GM12878 (cell line): Measurements from ENCODE around the gene HM13. TPM values are rescaled to one million over a fixed set of nuclear protein-coding genes. Genes with fewer than 3 reads are reported as not detected.

Source experiments
- ATAC-seq: fragments of 200-7000 bp; cut with Tn5 transposase; 3 replicates; pipeline ENCODE4 v1.9.1; 2020; ENCODE audit warnings: mild to moderate bottlenecking, moderate library complexity
- BruUV-seq: library from RNA; stranded (reverse); fragments of 400-500 nt; replicated peaks from 2 replicates; lab custom pipeline; 2021; lab: Mats Ljungman, UMichigan
- CTCF ChIA-PET: fragments of 300-600 bp; sonication (Branson Sonifier 250); formaldehyde crosslinking; extraction: SDS; loops from one replicate; lab custom pipeline; 2021; ENCODE audit warnings: inconsistent platforms; lab: Yijun Ruan, JAX
- POLR2A ChIA-PET: fragments of 350-600 bp; formaldehyde crosslinking; extraction: SDS; loops from one replicate; lab custom pipeline; 2021; ENCODE audit warnings: inconsistent platforms; lab: Charles Lee
- RAD21 ChIA-PET: fragments of 300-600 bp; sonication (Branson Sonifier 250); formaldehyde crosslinking; loops from one replicate; lab custom pipeline; 2023; ENCODE audit warnings: antibody characterized with exemption; ENCODE audit not compliant: unreplicated experiment; lab: Charles Lee
- SMC1A ChIA-PET: fragments of 300-600 bp; sonication (Branson Sonifier 250); formaldehyde crosslinking; loops from one replicate; lab custom pipeline; 2023; ENCODE audit not compliant: unreplicated experiment, uncharacterized antibody; lab: Charles Lee
- DNase-seq: peaks from one replicate; pipeline ENCODE4 v3.0.0-alpha.2; 2011; ENCODE audit warnings: low read depth, low spot score
- FAIRE-seq: peaks from 3 replicates; lab custom pipeline; 2011; peaks lifted over from hg19 to GRCh38; lab: Jason Lieb, UNC
- H2AFZ ChIP-seq: 2 replicates; pipeline ENCODE4 v1.6.0; 2011; ENCODE audit warnings: low read depth, low read length, control low read depth; ENCODE audit not compliant: control insufficient read depth
- H3K27ac ChIP-seq: 2 replicates; pipeline ENCODE4 v1.5.1; 2011; ENCODE audit warnings: control low read depth; ENCODE audit not compliant: control insufficient read depth, insufficient read depth
- H3K27me3 ChIP-seq, 2 experiments: replicated peaks in 1 of 2; 2 replicates each; pipeline versions ENCODE4 v1.6.0 to v1.6.1; 2011; ENCODE audit warnings: low read length in 1 of 2; ENCODE audit not compliant: control insufficient read depth in 2 of 2, insufficient read depth in 2 of 2
- H3K36me3 ChIP-seq, 2 experiments: 2 replicates each; pipeline ENCODE4 v1.5.1; 2011; ENCODE audit warnings: low read length in 1 of 2; ENCODE audit not compliant: control insufficient read depth in 2 of 2, insufficient read depth in 2 of 2
- H3K4me1 ChIP-seq: 2 replicates; pipeline ENCODE4 v1.6.1; 2011; ENCODE audit warnings: mild to moderate bottlenecking, low read length, moderate library complexity, mixed read lengths; ENCODE audit not compliant: control insufficient read depth, insufficient read depth
- H3K4me2 ChIP-seq: 2 replicates; pipeline ENCODE4 v1.6.0; 2011; ENCODE audit warnings: control low read depth; ENCODE audit not compliant: control insufficient read depth, insufficient read depth
- H3K4me3 ChIP-seq: fragments of 200-600 bp; sonication (generic); 2 replicates; pipeline ENCODE4 v1.5.1; 2016
- H3K79me2 ChIP-seq: 2 replicates; pipeline ENCODE4 v1.6.0; 2011; ENCODE audit warnings: low read length; ENCODE audit not compliant: control insufficient read depth, insufficient read depth
- H3K9ac ChIP-seq: 2 replicates; pipeline ENCODE4 v1.8.0; 2011; ENCODE audit warnings: low read length, control low read depth, mixed read lengths; ENCODE audit not compliant: control insufficient read depth, insufficient read depth
- H3K9me3 ChIP-seq: replicated peaks from 3 replicates; pipeline ENCODE4 v1.5.1; 2011; ENCODE audit warnings: mild to moderate bottlenecking, low read length; ENCODE audit not compliant: control insufficient read depth, insufficient read depth
- H4K20me1 ChIP-seq: 2 replicates; pipeline ENCODE4 v1.6.0; 2011; ENCODE audit not compliant: control insufficient read depth, insufficient read depth
- BACH1 ChIP-seq: fragments of 450-650 bp; IDR thresholded peaks from 2 replicates; pipeline ENCODE4 v1.6.1; 2017; ENCODE audit warnings: mild to moderate bottlenecking, borderline replicate concordance
- BMI1 ChIP-seq: fragments of 450-650 bp; IDR thresholded peaks from 2 replicates; pipeline ENCODE4 v1.6.1; 2016; ENCODE audit warnings: mild to moderate bottlenecking, moderate library complexity, borderline replicate concordance
- CBFB ChIP-seq: IDR thresholded peaks from 2 replicates; pipeline ENCODE4 v1.6.1; 2016; ENCODE audit warnings: antibody characterized with exemption, low read depth
- EZH2 ChIP-seq: IDR thresholded peaks from 2 replicates; pipeline ENCODE4 v1.6.1; 2012; ENCODE audit warnings: low read depth, mild to moderate bottlenecking, control low read depth, inconsistent platforms, low read length, borderline replicate concordance; ENCODE audit not compliant: control insufficient read depth
- FOXM1 ChIP-seq: IDR thresholded peaks from 2 replicates; pipeline ENCODE4 v1.6.1; 2012; ENCODE audit warnings: low read depth, mild to moderate bottlenecking, inconsistent platforms, low read length, moderate library complexity
- HDAC6 ChIP-seq: fragments of 200-600 bp; sonication (generic); IDR thresholded peaks from one replicate; pipeline ENCODE4 v1.8.0; 2017; ENCODE audit warnings: antibody characterized with exemption; ENCODE audit not compliant: unreplicated experiment
- IKZF2 ChIP-seq, 2 experiments: fragments of 450-650 bp; IDR thresholded peaks; 2 replicates each; pipeline ENCODE4 v1.6.1; 2017; ENCODE audit warnings: mild to moderate bottlenecking in 2 of 2, moderate library complexity in 2 of 2
- IRF3 ChIP-seq: fragments of 450-650 bp; IDR thresholded peaks from 2 replicates; pipeline ENCODE4 v1.6.1; 2014; ENCODE audit warnings: mild to moderate bottlenecking
- MXI1 ChIP-seq: fragments of 150-350 bp; IDR thresholded peaks from 2 replicates; pipeline ENCODE4 v1.6.1; 2011; ENCODE audit warnings: low read depth, mild to moderate bottlenecking, inconsistent platforms, low read length, improper control_type of control experiment
- NBN ChIP-seq: fragments of 450-650 bp; IDR thresholded peaks from 2 replicates; pipeline ENCODE4 v1.6.1; 2016
- PAX5 ChIP-seq: IDR thresholded peaks from 2 replicates; pipeline ENCODE4 v1.6.1; 2011; ENCODE audit warnings: low read depth, low read length, borderline replicate concordance
- RAD51 ChIP-seq: fragments of 450-650 bp; IDR thresholded peaks from 2 replicates; pipeline ENCODE4 v1.6.1; 2016; ENCODE audit warnings: moderate library complexity, mild to moderate bottlenecking, inconsistent platforms
- RUNX3 ChIP-seq: IDR thresholded peaks from 2 replicates; pipeline ENCODE4 v1.6.1; 2012; ENCODE audit warnings: low read length, inconsistent platforms
- SMAD1 ChIP-seq: fragments of 450-650 bp; IDR thresholded peaks from 2 replicates; pipeline ENCODE4 v1.6.1; 2018; ENCODE audit warnings: mild to moderate bottlenecking, low read depth; ENCODE audit not compliant: partially characterized antibody
- STAT1 ChIP-seq: fragments of 450-650 bp; conservative IDR thresholded peaks from 2 replicates; pipeline ENCODE4 v1.6.1; 2014; ENCODE audit warnings: antibody characterized with exemption, mild to moderate bottlenecking
- STAT3 ChIP-seq: IDR thresholded peaks from 2 replicates; pipeline ENCODE4 v1.6.1; 2011; ENCODE audit warnings: low read depth, low read length, improper control_type of control experiment
- SUPT20H ChIP-seq: IDR thresholded peaks from 2 replicates; pipeline ENCODE4 v1.6.1; 2011; ENCODE audit warnings: low read depth, mild to moderate bottlenecking, low read length, moderate library complexity, borderline replicate concordance; ENCODE audit not compliant: control insufficient read depth
- WGBS: methylation state at CpG from one replicate; pipeline ENCODE4 v1.1.6; 2016; ENCODE audit warnings: low lambda C conversion rate; ENCODE audit not compliant: insufficient replicate concordance, insufficient coverage; ENCODE audit errors: missing lambda C conversion rate; 5-methylcytosine and 5-hydroxymethylcytosine counted together
- in situ Hi-C: fragments of 300-500 bp; cut with MboI; formaldehyde crosslinking; loops from 9 replicates; pipeline ENCODE4 v1.14.3; 2018; ENCODE audit warnings: mixed read lengths
- intact Hi-C: fragments of 100-400 bp; cut with micrococcal nuclease; formaldehyde crosslinking; loops from one replicate; pipeline ENCODE4 v1.14.2; 2022; ENCODE audit not compliant: unreplicated experiment
- polyA plus RNA-seq, 11 experiments: library from polyadenylated mRNA; depleted of rRNA in 4 of 11; unstranded in 6 of 11; stranded (reverse) in 5 of 11; fragments of >200 nt; fragmentation: Nextera tagmentation in 4 of 11; fragmentation: Illumina TruSeq in 1 of 11; extraction: Ambion mirVana in 4 of 11; extraction: Trizol in 1 of 11; gene quantifications; 1 replicate in 1 of 11; 2 replicates in 10 of 11; pipeline versions ENCODE4 v1.2.1 to v1.2.3, GENCODE V29; 2011 to 2016; ENCODE audit warnings: inconsistent platforms in 2 of 11, missing spikeins in 2 of 11, low read depth in 1 of 11
- total RNA-seq, 4 experiments: library from RNA; depleted of rRNA in 3 of 4; stranded (reverse); fragments of >200 nt in 3 of 4; fragmentation: Illumina TruSeq in 1 of 4; extraction: Trizol in 1 of 4; gene quantifications; 2 replicates each; pipeline versions ENCODE4 v1.2.1 to v1.2.3, GENCODE V29; 2013 to 2021
- TF ChIP-seq, protein P1 (sequence below): fragments of 450-650 bp; IDR thresholded peaks from 2 replicates; pipeline ENCODE4 v1.6.1; 2016; ENCODE audit warnings: mild to moderate bottlenecking, moderate library complexity, borderline replicate concordance
- TF ChIP-seq, protein P2 (sequence below): fragments of 450-650 bp; IDR thresholded peaks from 2 replicates; pipeline ENCODE4 v1.6.1; 2017; ENCODE audit warnings: low read depth, mild to moderate bottlenecking, moderate library complexity

The HM13 gene
- total and polyA plus RNA-seq, 10 of the 15 experiments (the other 5 are each of a cell fraction or from before 2014, with no cell fraction given), result 4.8 to 185 (median 81.7) TPM

- ChIA-PET POLR2A (no interaction called here), CTCF (interaction anchor here (0.9 to 29.1 kb wide), 12 partner anchors 8 to 168 kb away, joined by 3 to 958 read pairs (median 12); partner anchors contain the start of gene ID1), SMC1A (interaction anchor here (1.0 to 4.7 kb wide), 3 partner anchors 32 to 53 kb away, joined by 3 to 83 read pairs (median 5); partner anchors contain the start of gene ID1), RAD21 (interaction anchor here (0.7 to 6.3 kb wide), 5 partner anchors 10 to 52 kb away, joined by 3 to 126 read pairs (median 3); partner anchors contain the start of gene ID1)
- Histone ChIP-seq H3K79me2 (no peaks in the 10 kb centered on the region), H3K27me3 (no peaks in the 10 kb centered on the region), H3K36me3 (peaks cover 16 to 17% of the 10 kb centered on the region in 2 experiments), H4K20me1 (no peaks in the 10 kb centered on the region), H3K9me3 (no peaks in the 10 kb centered on the region), H3K27ac (no peak overlapping the region), H2AFZ (no peak overlapping the region), H3K9ac (no peak overlapping the region), H3K4me2 (no peak overlapping the region), H3K4me1 (no peaks in the 10 kb centered on the region), H3K4me3 (no peak overlapping the region)
- no peak for TF ChIP-seq IRF3
- TF ChIP-seq, protein P1, sequence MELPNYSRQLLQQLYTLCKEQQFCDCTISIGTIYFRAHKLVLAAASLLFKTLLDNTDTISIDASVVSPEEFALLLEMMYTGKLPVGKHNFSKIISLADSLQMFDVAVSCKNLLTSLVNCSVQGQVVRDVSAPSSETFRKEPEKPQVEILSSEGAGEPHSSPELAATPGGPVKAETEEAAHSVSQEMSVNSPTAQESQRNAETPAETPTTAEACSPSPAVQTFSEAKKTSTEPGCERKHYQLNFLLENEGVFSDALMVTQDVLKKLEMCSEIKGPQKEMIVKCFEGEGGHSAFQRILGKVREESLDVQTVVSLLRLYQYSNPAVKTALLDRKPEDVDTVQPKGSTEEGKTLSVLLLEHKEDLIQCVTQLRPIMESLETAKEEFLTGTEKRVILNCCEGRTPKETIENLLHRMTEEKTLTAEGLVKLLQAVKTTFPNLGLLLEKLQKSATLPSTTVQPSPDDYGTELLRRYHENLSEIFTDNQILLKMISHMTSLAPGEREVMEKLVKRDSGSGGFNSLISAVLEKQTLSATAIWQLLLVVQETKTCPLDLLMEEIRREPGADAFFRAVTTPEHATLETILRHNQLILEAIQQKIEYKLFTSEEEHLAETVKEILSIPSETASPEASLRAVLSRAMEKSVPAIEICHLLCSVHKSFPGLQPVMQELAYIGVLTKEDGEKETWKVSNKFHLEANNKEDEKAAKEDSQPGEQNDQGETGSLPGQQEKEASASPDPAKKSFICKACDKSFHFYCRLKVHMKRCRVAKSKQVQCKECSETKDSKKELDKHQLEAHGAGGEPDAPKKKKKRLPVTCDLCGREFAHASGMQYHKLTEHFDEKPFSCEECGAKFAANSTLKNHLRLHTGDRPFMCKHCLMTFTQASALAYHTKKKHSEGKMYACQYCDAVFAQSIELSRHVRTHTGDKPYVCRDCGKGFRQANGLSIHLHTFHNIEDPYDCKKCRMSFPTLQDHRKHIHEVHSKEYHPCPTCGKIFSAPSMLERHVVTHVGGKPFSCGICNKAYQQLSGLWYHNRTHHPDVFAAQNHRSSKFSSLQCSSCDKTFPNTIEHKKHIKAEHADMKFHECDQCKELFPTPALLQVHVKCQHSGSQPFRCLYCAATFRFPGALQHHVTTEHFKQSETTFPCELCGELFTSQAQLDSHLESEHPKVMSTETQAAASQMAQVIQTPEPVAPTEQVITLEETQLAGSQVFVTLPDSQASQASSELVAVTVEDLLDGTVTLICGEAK, result no peak
- TF ChIP-seq BMI1, result no peak
- TF ChIP-seq BACH1, result no peak
- no peak for TF ChIP-seq RAD51
- TF ChIP-seq IKZF2 (IDR thresholded peaks at IDR 0.05), result no peak
- no peak for TF ChIP-seq RUNX3
- TF ChIP-seq HDAC6, result no peak
- TF ChIP-seq, protein P2, sequence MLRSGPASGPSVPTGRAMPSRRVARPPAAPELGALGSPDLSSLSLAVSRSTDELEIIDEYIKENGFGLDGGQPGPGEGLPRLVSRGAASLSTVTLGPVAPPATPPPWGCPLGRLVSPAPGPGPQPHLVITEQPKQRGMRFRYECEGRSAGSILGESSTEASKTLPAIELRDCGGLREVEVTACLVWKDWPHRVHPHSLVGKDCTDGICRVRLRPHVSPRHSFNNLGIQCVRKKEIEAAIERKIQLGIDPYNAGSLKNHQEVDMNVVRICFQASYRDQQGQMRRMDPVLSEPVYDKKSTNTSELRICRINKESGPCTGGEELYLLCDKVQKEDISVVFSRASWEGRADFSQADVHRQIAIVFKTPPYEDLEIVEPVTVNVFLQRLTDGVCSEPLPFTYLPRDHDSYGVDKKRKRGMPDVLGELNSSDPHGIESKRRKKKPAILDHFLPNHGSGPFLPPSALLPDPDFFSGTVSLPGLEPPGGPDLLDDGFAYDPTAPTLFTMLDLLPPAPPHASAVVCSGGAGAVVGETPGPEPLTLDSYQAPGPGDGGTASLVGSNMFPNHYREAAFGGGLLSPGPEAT, result no peak
- TF ChIP-seq FOXM1, result no peak
- TF ChIP-seq EZH2, result no peak
- TF ChIP-seq STAT1, result no peak
- TF ChIP-seq PAX5, result no peak
- TF ChIP-seq MXI1, result no peak
- TF ChIP-seq SMAD1, result no peak
- TF ChIP-seq CBFB, result no peak
- TF ChIP-seq NBN, result no peak
- TF ChIP-seq STAT3, result no peak
- no peak for TF ChIP-seq SUPT20H
- 16% methylated on average over 2 of the region's 2 CpGs for WGBS
- in situ Hi-C loops (no loop called here), intact Hi-C loops (loop anchor here (1.0 to 5.0 kb wide), 2 partner anchors 54 to 163 kb away; partner anchors contain the start of gene BCL2L1)
- no TSS peak for BruUV-seq
- FAIRE-seq (no peak), ATAC-seq (no peak; the same call in 2 of the 3 replicates), DNase-seq (no peak)
Observed at GRCh38 chr20:31559704-31560093, 45.5 kb downstream of the HM13 start.
